K562 (cell line): ENCODE results near the gene ANKS1B. TPM values are rescaled to one million over a fixed set of nuclear protein-coding genes. Genes with fewer than 3 reads are reported as not detected.

Source experiments
- ATAC-seq: fragments of 200-7000 bp; cut with Tn5 transposase; 3 replicates; pipeline ENCODE4 v1.9.1; 2020; ENCODE audit warnings: moderate library complexity
- BruUV-seq: library from RNA; stranded (reverse); fragments of 400-500 nt; replicated peaks from 2 replicates; lab custom pipeline; 2021; lab: Mats Ljungman, UMichigan
- CTCF ChIA-PET: fragments of 300-600 bp; formaldehyde crosslinking; extraction: SDS; loops from one replicate; lab custom pipeline; 2021; ENCODE audit warnings: low intra/inter-chr PET ratio; lab: Yijun Ruan, JAX
- POLR2A ChIA-PET: fragments of 300-600, 350-650 bp; sonication (Branson Sonifier 250); formaldehyde crosslinking; extraction: SDS; loops from one replicate; lab custom pipeline; 2021; ENCODE audit warnings: antibody characterized with exemption, inconsistent platforms; lab: Yijun Ruan, JAX
- DNase-seq, 4 experiments: peaks; one replicate each; pipeline versions ENCODE4 v3.0.0 to v3.0.0-alpha.2; 2011 to 2018; ENCODE audit warnings: low spot score in 3 of 4, mixed read lengths in 3 of 4; ENCODE audit errors: extremely low read depth in 1 of 4
- FAIRE-seq: peaks from 2 replicates; lab custom pipeline; 2011; peaks lifted over from hg19 to GRCh38; lab: Jason Lieb, UNC
- H2AFZ ChIP-seq: 2 replicates; pipeline ENCODE4 v1.6.0; 2011; ENCODE audit warnings: low read depth, low read length, control low read depth, inconsistent platforms
- H3K27ac ChIP-seq: fragments of 200-600 bp; 3 replicates; pipeline ENCODE4 v1.8.0; 2011; ENCODE audit warnings: low read depth, mild to moderate bottlenecking, control low read depth, inconsistent platforms, low read length, moderate library complexity, mixed read lengths; ENCODE audit errors: extremely low read depth
- H3K27me3 ChIP-seq, 2 experiments: fragments of 300-600 bp in 1 of 2; 2 replicates in 1 of 2; 3 replicates in 1 of 2; pipeline versions ENCODE4 v1.6.0 to v1.8.0; 2011; ENCODE audit warnings: inconsistent platforms in 2 of 2, low read length in 2 of 2, mild to moderate bottlenecking in 1 of 2, mixed read lengths in 1 of 2, moderate library complexity in 1 of 2; ENCODE audit not compliant: control insufficient read depth in 2 of 2, insufficient read depth in 2 of 2
- H3K36me3 ChIP-seq: fragments of 300-600 bp; 3 replicates; pipeline ENCODE4 v1.8.0; 2011; ENCODE audit warnings: mild to moderate bottlenecking, low read length, inconsistent platforms; ENCODE audit not compliant: control insufficient read depth, insufficient read depth
- H3K4me1 ChIP-seq, 2 experiments: fragments of 200-600 bp in 1 of 2; replicated peaks in 1 of 2; 2 replicates in 1 of 2; 3 replicates in 1 of 2; pipeline versions ENCODE4 v1.5.1 to v1.8.0; 2011; ENCODE audit warnings: inconsistent platforms in 2 of 2, low read length in 2 of 2, mild to moderate bottlenecking in 1 of 2, mixed read lengths in 1 of 2, moderate library complexity in 1 of 2; ENCODE audit not compliant: control insufficient read depth in 2 of 2, insufficient read depth in 2 of 2
- H3K4me2 ChIP-seq: 2 replicates; pipeline ENCODE4 v1.6.1; 2011; ENCODE audit warnings: low read length, control low read depth, inconsistent platforms, mixed read lengths; ENCODE audit not compliant: insufficient read depth
- H3K4me3 ChIP-seq: fragments of 200-600 bp; sonication (generic), shearing (Covaris generic); 2 replicates; pipeline ENCODE4 v1.5.1; 2016; ENCODE audit warnings: control low read depth, inconsistent platforms
- H3K79me2 ChIP-seq: fragments of 200-600 bp; 3 replicates; pipeline ENCODE4 v1.8.0; 2011; ENCODE audit warnings: low read length, inconsistent platforms; ENCODE audit not compliant: control insufficient read depth, insufficient read depth
- H3K9ac ChIP-seq, 2 experiments: 2 replicates each; pipeline versions ENCODE4 v1.6.0 to v1.6.1; 2011; ENCODE audit warnings: low read depth in 2 of 2, low read length in 2 of 2, control low read depth in 1 of 2, inconsistent platforms in 1 of 2, mild to moderate bottlenecking in 1 of 2, mixed read lengths in 1 of 2; ENCODE audit not compliant: insufficient read depth in 1 of 2
- H3K9me1 ChIP-seq: one replicate; pipeline ENCODE4 v1.6.0; 2011; ENCODE audit warnings: inconsistent platforms, mild to moderate bottlenecking, low read length, moderate library complexity; ENCODE audit not compliant: control insufficient read depth, insufficient read depth
- H3K9me3 ChIP-seq: replicated peaks from 2 replicates; pipeline ENCODE4 v1.5.1; 2011; ENCODE audit warnings: low read depth, low read length, inconsistent platforms; ENCODE audit not compliant: control insufficient read depth, insufficient read depth
- H4K20me1 ChIP-seq: replicated peaks from 2 replicates; pipeline ENCODE4 v1.6.1; 2011; ENCODE audit warnings: low read length, inconsistent platforms, mixed read lengths; ENCODE audit not compliant: control insufficient read depth, insufficient read depth
- HMGXB4 ChIP-seq: sonication (generic); formaldehyde crosslinking; IDR thresholded peaks from 2 replicates; pipeline ENCODE4 v1.8.1; 2023; ENCODE audit warnings: mild to moderate bottlenecking, missing genetic modification reagents
- SAFB2 ChIP-seq: fragments of 200-400 bp; formaldehyde crosslinking; IDR thresholded peaks from 2 replicates; pipeline ENCODE4 v1.6.1; 2018; ENCODE audit warnings: borderline replicate concordance, low read length, low read depth, moderate library complexity; ENCODE audit not compliant: severe bottlenecking
- TOE1 ChIP-seq, 2 experiments: fragments of 450-650 bp in 1 of 2; sonication (generic) in 1 of 2; formaldehyde crosslinking in 1 of 2; IDR thresholded peaks; 2 replicates each; pipeline versions ENCODE4 v1.7.1 to v1.8.0; 2016 to 2022; ENCODE audit warnings: borderline replicate concordance in 2 of 2, mild to moderate bottlenecking in 2 of 2, antibody characterized with exemption in 1 of 2, inconsistent platforms in 1 of 2, low read depth in 1 of 2, missing genetic modification reagents in 1 of 2, moderate library complexity in 1 of 2
- ZNF592 ChIP-seq: fragments of 450-650 bp; IDR thresholded peaks from 2 replicates; pipeline ENCODE4 v1.6.1; 2017; ENCODE audit warnings: antibody characterized with exemption, mild to moderate bottlenecking
- in situ Hi-C: fragments of 300-500 bp; cut with MboI; formaldehyde crosslinking; loops from 4 replicates; pipeline ENCODE4 v1.15.0; 2018; ENCODE audit warnings: inconsistent platforms, mixed read lengths
- intact Hi-C: fragments of 100-400 bp; cut with micrococcal nuclease; formaldehyde crosslinking; loops from 2 replicates; pipeline ENCODE4 v1.14.2; 2022
- polyA plus RNA-seq, 8 experiments: library from polyadenylated mRNA; depleted of rRNA in 4 of 8; stranded (reverse) in 5 of 8; unstranded in 3 of 8; fragments of >200 nt; fragmentation: Nextera tagmentation in 2 of 8; fragmentation: Illumina TruSeq in 1 of 8; extraction: Ambion mirVana in 2 of 8; extraction: Trizol in 1 of 8; gene quantifications; 2 replicates each; pipeline versions ENCODE4 v1.2.1 to v1.2.3, GENCODE V29; 2011 to 2014; ENCODE audit warnings: inconsistent platforms in 1 of 8, missing spikeins in 1 of 8
- total RNA-seq, 7 experiments: library from RNA; depleted of rRNA in 6 of 7; stranded (reverse); fragments of >200 nt in 6 of 7; fragmentation: Illumina TruSeq in 2 of 7; extraction: Trizol in 2 of 7; gene quantifications; 2 replicates each; pipeline versions ENCODE4 v1.2.1 to v1.2.3, GENCODE V29; 2011 to 2021; ENCODE audit warnings: low replicate concordance in 1 of 7
- TF ChIP-seq, protein P1 (sequence below): IDR thresholded peaks from 3 replicates; pipeline ENCODE4 v1.6.1; 2011; ENCODE audit warnings: borderline replicate concordance, mild to moderate bottlenecking; ENCODE audit not compliant: insufficient read length, insufficient read depth
- TF ChIP-seq, protein P2 (sequence below), 2 experiments: IDR thresholded peaks in 1 of 2; conservative IDR thresholded peaks in 1 of 2; 2 replicates each; pipeline ENCODE4 v1.6.1; 2016; ENCODE audit warnings: low read depth in 2 of 2, mild to moderate bottlenecking in 1 of 2, missing compliant biosample characterization in 1 of 2, missing genetic modification characterization in 1 of 2, moderate library complexity in 1 of 2

Gene ANKS1B
- total and polyA plus RNA-seq, 9 of the 15 experiments (the other 6 are each of a cell fraction or from before 2014, with no cell fraction given): 0.04 to 0.47 (median 0.28) TPM; not detected in 4

DNA sequence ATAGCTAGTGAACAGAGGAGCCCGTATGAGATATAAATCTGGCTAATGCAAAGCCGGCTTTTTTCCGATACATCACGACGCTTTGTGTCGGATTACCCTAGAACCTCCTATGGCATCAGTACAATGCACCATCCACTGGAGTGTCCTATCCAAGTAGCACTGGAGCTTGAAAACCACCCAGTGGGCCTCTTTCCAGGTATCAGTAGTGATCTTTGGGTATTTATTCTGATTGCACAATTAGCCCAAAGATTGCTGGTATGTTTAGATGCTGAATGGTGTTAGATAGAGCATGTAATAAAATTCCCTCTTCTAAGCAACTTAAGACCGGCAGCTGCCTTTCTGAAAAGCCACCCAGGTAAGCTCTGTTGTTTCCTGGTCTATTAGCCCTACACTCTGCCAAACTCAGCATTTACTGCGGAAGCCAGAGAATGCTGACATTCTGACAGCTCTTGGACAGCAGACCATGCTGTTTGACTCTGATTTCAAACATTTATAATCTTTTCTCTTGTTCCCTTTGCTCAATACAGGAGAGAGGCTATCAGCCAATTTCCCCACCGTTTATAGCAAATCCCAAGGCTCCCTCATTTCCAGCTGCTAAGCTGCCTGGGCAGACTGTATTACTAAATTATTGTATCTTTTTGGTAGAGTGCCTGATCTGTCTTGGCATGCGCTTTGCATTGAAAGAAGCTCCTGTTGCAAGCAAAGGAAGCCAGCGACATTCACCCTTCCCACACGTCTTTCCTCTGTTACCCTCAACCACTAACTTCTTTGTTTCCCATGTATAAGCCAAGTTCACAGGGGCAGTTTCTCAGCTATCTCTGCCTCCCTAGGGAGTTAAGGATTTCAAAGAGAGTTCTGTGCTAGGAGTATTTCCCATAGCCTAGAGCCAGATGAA, 725.4 kb downstream of the ANKS1B start (continued):
- no peak for TF ChIP-seq ZNF592
- TF ChIP-seq TOE1 (IDR thresholded peaks at IDR 0.05; ENCODE audit: borderline replicate concordance): no peak
- no peak for TF ChIP-seq TOE1 (CRISPR knock-in tag; IDR thresholded peaks at IDR 0.05; ENCODE audit: borderline replicate concordance, low read depth)

DNA sequence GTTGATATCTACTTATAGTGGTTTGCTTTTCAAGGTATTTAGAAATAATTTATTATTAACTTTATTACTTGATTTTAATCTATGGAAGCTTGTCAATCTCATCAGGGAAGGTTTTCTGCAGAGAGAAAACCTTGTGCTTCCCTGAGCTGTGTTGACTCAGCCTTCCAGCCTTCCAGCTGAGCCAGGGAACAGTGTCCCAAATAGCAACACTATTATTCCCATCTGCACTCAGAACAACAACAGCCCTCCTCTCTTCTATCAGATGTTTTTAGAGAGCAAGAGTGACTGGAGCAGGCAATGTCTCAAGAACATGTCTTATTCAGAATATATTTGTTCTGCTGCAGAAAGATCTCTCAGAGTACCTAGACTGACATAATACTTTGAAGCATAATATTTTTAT, 727.1 kb downstream of the ANKS1B start:
- DNase-seq: no peak
- Histone ChIP-seq H3K4me3 (no peak overlapping the region), H4K20me1 (no peaks in the 10 kb centered on the region), H3K9ac (no peak overlapping the region), H3K79me2 (no peaks in the 10 kb centered on the region), H3K9me1 (no peaks in the 10 kb centered on the region), H2AFZ (no peak overlapping the region), H3K36me3 (no peaks in the 10 kb centered on the region), H3K4me1 (no peaks in the 10 kb centered on the region), H3K27ac (no peak overlapping the region), H3K9me3 (no peaks in the 10 kb centered on the region), H3K27me3 (no peaks in the 10 kb centered on the region), H3K4me2 (no peak overlapping the region)
- no peak for FAIRE-seq
- ChIA-PET CTCF (no interaction called here), POLR2A (no interaction called here)
- TF ChIP-seq, protein P1, sequence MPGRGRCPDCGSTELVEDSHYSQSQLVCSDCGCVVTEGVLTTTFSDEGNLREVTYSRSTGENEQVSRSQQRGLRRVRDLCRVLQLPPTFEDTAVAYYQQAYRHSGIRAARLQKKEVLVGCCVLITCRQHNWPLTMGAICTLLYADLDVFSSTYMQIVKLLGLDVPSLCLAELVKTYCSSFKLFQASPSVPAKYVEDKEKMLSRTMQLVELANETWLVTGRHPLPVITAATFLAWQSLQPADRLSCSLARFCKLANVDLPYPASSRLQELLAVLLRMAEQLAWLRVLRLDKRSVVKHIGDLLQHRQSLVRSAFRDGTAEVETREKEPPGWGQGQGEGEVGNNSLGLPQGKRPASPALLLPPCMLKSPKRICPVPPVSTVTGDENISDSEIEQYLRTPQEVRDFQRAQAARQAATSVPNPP: no peak
- TF ChIP-seq, protein P2, sequence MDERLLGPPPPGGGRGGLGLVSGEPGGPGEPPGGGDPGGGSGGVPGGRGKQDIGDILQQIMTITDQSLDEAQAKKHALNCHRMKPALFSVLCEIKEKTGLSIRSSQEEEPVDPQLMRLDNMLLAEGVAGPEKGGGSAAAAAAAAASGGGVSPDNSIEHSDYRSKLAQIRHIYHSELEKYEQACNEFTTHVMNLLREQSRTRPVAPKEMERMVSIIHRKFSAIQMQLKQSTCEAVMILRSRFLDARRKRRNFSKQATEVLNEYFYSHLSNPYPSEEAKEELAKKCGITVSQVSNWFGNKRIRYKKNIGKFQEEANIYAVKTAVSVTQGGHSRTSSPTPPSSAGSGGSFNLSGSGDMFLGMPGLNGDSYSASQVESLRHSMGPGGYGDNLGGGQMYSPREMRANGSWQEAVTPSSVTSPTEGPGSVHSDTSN (CRISPR knock-in tag; IDR thresholded peaks at IDR 0.05; ENCODE audit: low read depth): no peak
- TF ChIP-seq, protein P2 (tag; conservative IDR thresholded peaks at IDR 0.05; ENCODE audit: low read depth): no peak
- TF ChIP-seq HMGXB4 (CRISPR knock-in tag): no peak
- TF ChIP-seq SAFB2: no peak
- intact Hi-C loops (no loop called here), in situ Hi-C loops (no loop called here)
- no peak for ATAC-seq
- no TSS peak for BruUV-seq
